ENCODE data around the gene IDE.

Gene IDE

GRCh38 chr10:92562424-92562823 lies 11.5 kb downstream of the IDE start:
- Histone ChIP-seq H3K27ac (ENCODE audit: low read depth, low read length) (no peak overlapping the region), H3K27me3 (ENCODE audit: control insufficient read depth, insufficient read depth, low read length) (no peaks in the 10 kb centered on the region), H3K9me3 (ENCODE audit: control insufficient read depth, insufficient read depth, low read depth, low read length) (peaks cover 9% of the 10 kb centered on the region; the same call in 1 of the 2 replicates), H3K36me3 (ENCODE audit: control insufficient read depth, insufficient read depth, low read length) (peaks cover 51% of the 10 kb centered on the region), H3K9ac (ENCODE audit: low read length) (no peak overlapping the region), H3K4me1 (ENCODE audit: control insufficient read depth, insufficient read depth, low read length) (no peaks in the 10 kb centered on the region), H3K4me3 (ENCODE audit: low read depth, low read length) (no peak overlapping the region)

- Histone ChIP-seq H3K36me3 (ENCODE audit: control insufficient read depth, insufficient read depth, low read length) (peaks cover 60% of the 10 kb centered on the region), H3K27ac (ENCODE audit: low read depth, low read length) (no peak overlapping the region), H3K9me3 (ENCODE audit: control insufficient read depth, insufficient read depth, low read depth, low read length) (peaks cover 12% of the 10 kb centered on the region; the same call in 1 of the 2 replicates), H3K4me1 (ENCODE audit: control insufficient read depth, insufficient read depth, low read length) (no peaks in the 10 kb centered on the region), H3K4me3 (ENCODE audit: low read depth, low read length) (no peak overlapping the region), H3K9ac (ENCODE audit: low read length) (no peak overlapping the region), H3K27me3 (ENCODE audit: control insufficient read depth, insufficient read depth, low read length) (no peaks in the 10 kb centered on the region)
Observed at GRCh38 chr10:92559046-92559445, 14.8 kb downstream of the IDE start.

DNA sequence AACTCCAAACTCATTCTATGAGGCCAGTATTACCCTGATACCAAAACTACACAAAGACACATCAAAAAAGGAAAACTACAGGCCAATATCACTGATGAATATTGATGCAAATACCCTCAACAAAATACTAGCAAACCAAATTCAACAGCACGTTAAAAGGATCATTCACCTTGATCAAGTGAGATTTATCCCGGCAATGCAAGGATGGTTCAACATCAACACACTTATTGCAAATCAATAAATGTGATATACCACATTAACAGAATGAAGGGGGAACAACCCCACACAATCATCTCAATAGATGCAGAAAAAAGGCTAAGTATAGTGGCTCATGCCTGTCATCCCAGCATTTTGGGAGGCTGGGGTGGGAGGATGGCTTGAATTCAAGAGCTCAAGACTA lies 19.9 kb downstream of the IDE start:
- Histone ChIP-seq H3K27ac (ENCODE audit: low read depth, low read length) (no peak overlapping the region), H3K4me1 (ENCODE audit: control insufficient read depth, insufficient read depth, low read length) (no peaks in the 10 kb centered on the region), H3K9me3 (ENCODE audit: control insufficient read depth, insufficient read depth, low read depth, low read length) (peaks cover 7% of the 10 kb centered on the region; the same call in 1 of the 2 replicates), H3K4me3 (ENCODE audit: low read depth, low read length) (no peak overlapping the region), H3K9ac (ENCODE audit: low read length) (no peak overlapping the region), H3K36me3 (ENCODE audit: control insufficient read depth, insufficient read depth, low read length) (peaks cover 35% of the 10 kb centered on the region), H3K27me3 (ENCODE audit: control insufficient read depth, insufficient read depth, low read length) (no peaks in the 10 kb centered on the region)

- H3K27ac ChIP-seq (ENCODE audit: low read depth, low read length), result no peak overlapping the region
- H3K9me3 ChIP-seq (ENCODE audit: control insufficient read depth, insufficient read depth, low read depth, low read length), result peaks cover 6% of the 10 kb centered on the region; the same call in 1 of the 2 replicates
Observed at GRCh38 chr10:92552310-92552709, 21.6 kb downstream of the IDE start.

GRCh38 chr10:92550924-92551323 lies 23.0 kb downstream of the IDE start:
- Histone ChIP-seq H3K9me3 (ENCODE audit: control insufficient read depth, insufficient read depth, low read depth, low read length) (peaks cover 6% of the 10 kb centered on the region; the same call in 1 of the 2 replicates), H3K9ac (ENCODE audit: low read length) (no peak overlapping the region), H3K4me3 (ENCODE audit: low read depth, low read length) (no peak overlapping the region), H3K4me1 (ENCODE audit: control insufficient read depth, insufficient read depth, low read length) (0 out of 2 replicates have a peak, but pooled peaks cover 2% of the 10 kb centered on the region), H3K27ac (ENCODE audit: low read depth, low read length) (no peak overlapping the region), H3K36me3 (ENCODE audit: control insufficient read depth, insufficient read depth, low read length) (peaks cover 18% of the 10 kb centered on the region), H3K27me3 (ENCODE audit: control insufficient read depth, insufficient read depth, low read length) (no peaks in the 10 kb centered on the region)

More at GRCh38 chr10:92552310-92552709, 21.6 kb downstream of the IDE start:
- Histone ChIP-seq H3K27me3 (ENCODE audit: control insufficient read depth, insufficient read depth, low read length) (no peaks in the 10 kb centered on the region), H3K36me3 (ENCODE audit: control insufficient read depth, insufficient read depth, low read length) (peaks cover 23% of the 10 kb centered on the region), H3K9ac (ENCODE audit: low read length) (no peak overlapping the region), H3K4me3 (ENCODE audit: low read depth, low read length) (no peak overlapping the region), H3K4me1 (ENCODE audit: control insufficient read depth, insufficient read depth, low read length) (no peaks in the 10 kb centered on the region)

DNA sequence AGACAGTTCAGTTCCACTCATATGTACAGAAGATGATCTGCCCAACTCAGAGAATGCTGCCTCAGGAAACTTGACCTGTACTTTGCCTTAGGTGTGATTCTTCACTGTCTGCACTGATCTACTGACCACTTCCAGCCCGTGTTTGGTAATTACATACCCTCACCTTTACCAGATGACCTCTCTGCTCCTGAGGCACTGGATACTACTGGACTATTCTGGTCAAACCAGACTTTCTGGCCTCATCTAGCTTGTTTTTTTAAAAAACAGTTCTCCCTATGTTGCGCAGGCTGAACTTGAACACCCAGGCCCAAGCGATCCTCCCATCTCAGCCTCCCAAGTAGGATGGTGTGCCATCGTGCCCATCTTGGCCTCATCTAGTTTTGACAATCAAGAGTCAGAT lies 26.2 kb downstream of the IDE start:
- H3K36me3 ChIP-seq (ENCODE audit: control insufficient read depth, insufficient read depth, low read length), result 0 out of 2 replicates have a peak, but pooled peaks cover 2% of the 10 kb centered on the region
- H3K27me3 ChIP-seq (ENCODE audit: control insufficient read depth, insufficient read depth, low read length), result no peaks in the 10 kb centered on the region
- no peak overlapping the region for H3K9ac ChIP-seq (ENCODE audit: low read length)
- H3K4me3 ChIP-seq (ENCODE audit: low read depth, low read length), result no peak overlapping the region
- no peak overlapping the region for H3K27ac ChIP-seq (ENCODE audit: low read depth, low read length)
- peaks cover 21% of the 10 kb centered on the region for H3K4me1 ChIP-seq (ENCODE audit: control insufficient read depth, insufficient read depth, low read length)
- no peaks in the 10 kb centered on the region for H3K9me3 ChIP-seq (ENCODE audit: control insufficient read depth, insufficient read depth, low read depth, low read length)

DNA sequence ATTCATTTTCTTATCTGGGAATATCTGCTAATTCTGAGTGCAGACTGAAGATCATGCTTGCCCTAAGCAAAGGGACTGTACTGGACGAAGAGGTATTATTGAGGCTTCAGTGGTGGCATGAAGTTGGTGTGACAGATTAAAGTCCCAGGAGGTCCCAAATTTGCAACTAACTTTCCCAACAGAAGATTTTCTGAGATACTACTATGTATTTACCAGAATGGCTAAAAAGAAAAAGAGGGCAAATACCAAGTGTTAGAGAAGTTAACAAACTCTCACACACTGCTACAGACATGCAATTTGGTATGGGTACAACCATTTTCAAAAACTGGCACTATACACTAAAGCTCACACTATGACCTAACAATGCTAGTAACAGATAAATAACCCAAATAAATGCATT lies 28.3 kb downstream of the IDE start:
- Histone ChIP-seq H3K9me3 (ENCODE audit: control insufficient read depth, insufficient read depth, low read depth, low read length) (no peaks in the 10 kb centered on the region), H3K4me3 (ENCODE audit: low read depth, low read length) (no peak overlapping the region), H3K36me3 (ENCODE audit: control insufficient read depth, insufficient read depth, low read length) (no peaks in the 10 kb centered on the region), H3K27ac (ENCODE audit: low read depth, low read length) (no peak overlapping the region), H3K9ac (ENCODE audit: low read length) (no peak overlapping the region), H3K27me3 (ENCODE audit: control insufficient read depth, insufficient read depth, low read length) (no peaks in the 10 kb centered on the region), H3K4me1 (ENCODE audit: control insufficient read depth, insufficient read depth, low read length) (peaks cover 25% of the 10 kb centered on the region)

GRCh38 chr10:92544296-92544695 lies 29.6 kb downstream of the IDE start:
- H3K9me3 ChIP-seq (ENCODE audit: control insufficient read depth, insufficient read depth, low read depth, low read length), result no peaks in the 10 kb centered on the region
- no peak overlapping the region for H3K27ac ChIP-seq (ENCODE audit: low read depth, low read length)
- peak overlapping the region; percentile 15; the same call in 1 of the 2 replicates for H3K4me3 ChIP-seq (ENCODE audit: low read depth, low read length)
- H3K9ac ChIP-seq (ENCODE audit: low read length), result no peak overlapping the region
- no peaks in the 10 kb centered on the region for H3K27me3 ChIP-seq (ENCODE audit: control insufficient read depth, insufficient read depth, low read length)
- no peaks in the 10 kb centered on the region for H3K36me3 ChIP-seq (ENCODE audit: control insufficient read depth, insufficient read depth, low read length)
- peaks cover 25% of the 10 kb centered on the region for H3K4me1 ChIP-seq (ENCODE audit: control insufficient read depth, insufficient read depth, low read length)

GRCh38 chr10:92542458-92542857 lies 31.4 kb downstream of the IDE start:
- Histone ChIP-seq H3K27me3 (ENCODE audit: control insufficient read depth, insufficient read depth, low read length) (no peaks in the 10 kb centered on the region), H3K9me3 (ENCODE audit: control insufficient read depth, insufficient read depth, low read depth, low read length) (no peaks in the 10 kb centered on the region), H3K36me3 (ENCODE audit: control insufficient read depth, insufficient read depth, low read length) (no peaks in the 10 kb centered on the region; the same call in 1 of the 2 replicates), H3K27ac (ENCODE audit: low read depth, low read length) (no peak overlapping the region), H3K4me3 (ENCODE audit: low read depth, low read length) (no peak overlapping the region), H3K4me1 (ENCODE audit: control insufficient read depth, insufficient read depth, low read length) (peaks cover 25% of the 10 kb centered on the region), H3K9ac (ENCODE audit: low read length) (no peak overlapping the region)

DNA sequence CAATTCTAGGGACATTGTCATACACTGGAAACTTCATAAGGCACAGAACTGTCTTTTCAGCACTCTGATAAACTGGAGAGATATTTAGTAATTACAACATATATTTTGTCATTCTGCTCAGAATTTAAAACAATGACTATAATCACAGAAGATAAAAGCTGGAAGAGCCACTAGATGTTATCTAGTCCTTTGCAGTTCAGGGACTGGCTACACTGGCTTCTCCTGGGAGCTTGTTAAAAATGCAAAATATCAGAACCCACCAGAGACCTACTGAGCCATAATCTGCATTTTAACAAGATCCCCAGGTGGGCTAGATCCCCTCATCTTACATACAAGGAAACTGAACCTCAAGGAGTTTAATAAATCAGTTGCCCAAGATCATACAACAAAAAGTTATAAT lies 32.3 kb downstream of the IDE start:
- Histone ChIP-seq H3K27ac (ENCODE audit: low read depth, low read length) (no peak overlapping the region), H3K9ac (ENCODE audit: low read length) (no peak overlapping the region)

DNA sequence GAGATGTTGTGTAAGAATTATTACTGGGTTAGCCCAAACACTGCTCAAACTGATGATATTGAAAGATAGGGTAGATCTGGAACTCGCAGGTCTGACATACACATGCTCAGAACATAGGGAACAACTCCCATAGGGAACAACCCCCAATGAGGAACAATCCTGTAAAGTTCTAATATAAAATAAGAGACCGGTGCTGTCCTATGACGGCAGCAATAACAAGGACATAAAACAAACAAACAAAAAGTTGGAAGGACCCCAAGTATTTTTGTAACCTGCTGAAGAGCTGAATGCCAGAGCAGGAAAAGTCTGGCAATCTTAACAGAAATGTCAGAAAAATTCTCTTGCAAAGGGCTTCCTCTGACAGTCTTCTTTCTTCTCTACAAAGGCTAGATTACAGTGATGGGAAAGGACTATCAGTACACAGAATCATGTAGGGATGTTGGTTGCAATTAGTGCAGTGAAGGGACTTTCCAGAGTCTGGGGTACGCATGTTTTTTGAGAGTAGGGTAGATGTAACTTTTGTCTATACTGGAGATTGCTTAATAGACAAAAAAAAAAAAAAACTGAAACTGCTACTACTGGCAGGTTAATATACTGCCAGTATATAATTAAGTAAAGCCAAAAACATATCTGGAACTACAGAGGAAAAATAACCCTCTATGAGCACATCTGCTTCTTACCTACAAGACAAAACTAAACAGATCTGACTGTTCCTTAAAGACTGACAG lies 35.5 kb downstream of the IDE start:
- peaks cover 25% of the 10 kb centered on the region for H3K36me3 ChIP-seq (ENCODE audit: control insufficient read depth, insufficient read depth, low read length)
- H3K27me3 ChIP-seq (ENCODE audit: control insufficient read depth, insufficient read depth, low read length), result no peaks in the 10 kb centered on the region
- no peak overlapping the region for H3K27ac ChIP-seq (ENCODE audit: low read depth, low read length)
- H3K4me3 ChIP-seq (ENCODE audit: low read depth, low read length), result no peak overlapping the region
- H3K4me1 ChIP-seq (ENCODE audit: control insufficient read depth, insufficient read depth, low read length), result peaks cover 4% of the 10 kb centered on the region
- H3K9ac ChIP-seq (ENCODE audit: low read length), result no peak overlapping the region
- no peaks in the 10 kb centered on the region for H3K9me3 ChIP-seq (ENCODE audit: control insufficient read depth, insufficient read depth, low read depth, low read length)

More for the DNA sequence above, 32.3 kb downstream of the IDE start:
- Histone ChIP-seq H3K4me3 (ENCODE audit: low read depth, low read length) (no peak overlapping the region), H3K4me1 (ENCODE audit: control insufficient read depth, insufficient read depth, low read length) (peaks cover 25% of the 10 kb centered on the region), H3K27me3 (ENCODE audit: control insufficient read depth, insufficient read depth, low read length) (no peaks in the 10 kb centered on the region), H3K9me3 (ENCODE audit: control insufficient read depth, insufficient read depth, low read depth, low read length) (no peaks in the 10 kb centered on the region), H3K36me3 (ENCODE audit: control insufficient read depth, insufficient read depth, low read length) (peaks cover 4% of the 10 kb centered on the region)

Data from HUES6 (cell line).